Right lobe of liver (tissue), 6 donors: Measurements from ENCODE around the gene RUBCNL. TPM values are rescaled to one million over a fixed set of nuclear protein-coding genes. Genes with fewer than 3 reads are reported as not detected.

ENCODE experiments used
- ATAC-seq, 4 donors: fragments of 200-7000 bp; cut with Tn5 transposase; one replicate each; pipeline ENCODE4 v1.9.1; 2020; ENCODE audit warnings: mild to moderate bottlenecking in 4 of 4, moderate library complexity in 4 of 4
- DNase-seq, 3 donors: peaks; one replicate each; pipeline ENCODE4 v3.0.0-alpha.2; 2020
- H3K27ac ChIP-seq, 3 donors: fragments of 200-600 bp; one replicate each; pipeline ENCODE4 v1.8.0; 2022
- H3K27me3 ChIP-seq, 2 donors: fragments of 200-600 bp; one replicate each; pipeline ENCODE4 v1.8.0; 2022
- H3K36me3 ChIP-seq, 4 donors: fragments of 200-600 bp; sonication (generic) in 1 of 4; one replicate each; pipeline versions ENCODE4 v1.5.1 to v1.8.0; 2017 to 2022; ENCODE audit warnings: control low read depth in 1 of 4
- H3K4me1 ChIP-seq, 4 donors: fragments of 200-600 bp; sonication (generic) in 1 of 4; one replicate each; pipeline versions ENCODE4 v1.5.1 to v1.8.0; 2017 to 2022; ENCODE audit warnings: control low read depth in 1 of 4
- H3K4me3 ChIP-seq, 3 donors: fragments of 200-600 bp; one replicate each; pipeline ENCODE4 v1.8.0; 2022
- H3K9me3 ChIP-seq, 4 donors: fragments of 200-600 bp; sonication (generic) in 1 of 4; one replicate each; pipeline versions ENCODE4 v1.5.1 to v1.8.0; 2017 to 2022; ENCODE audit warnings: control low read depth in 1 of 4
- CTCF ChIP-seq, 4 donors: fragments of 200-600 bp in 3 of 4; fragments of 450-650 bp in 1 of 4; IDR thresholded peaks; one replicate each; pipeline versions ENCODE4 v1.5.1 to v1.8.0; 2016 to 2022; ENCODE audit warnings: antibody characterized with exemption in 4 of 4, mild to moderate bottlenecking in 2 of 4
- POLR2A ChIP-seq: fragments of 450-650 bp; IDR thresholded peaks from one replicate; pipeline ENCODE4 v1.6.1; 2017; ENCODE audit warnings: antibody characterized with exemption, mild to moderate bottlenecking
- WGBS: methylation state at CpG from one replicate; pipeline ENCODE4 v1.1.6; 2018; ENCODE audit warnings: low coverage, low lambda C conversion rate; ENCODE audit not compliant: insufficient coverage; ENCODE audit errors: missing lambda C conversion rate; 5-methylcytosine and 5-hydroxymethylcytosine counted together
- intact Hi-C, 2 donors: fragments of 100-400 bp; cut with DNase I; formaldehyde crosslinking; loops; one replicate each; pipeline versions ENCODE4 v1.11.2 to v1.14.1; 2022
- total RNA-seq, 6 experiments: library from RNA; depleted of rRNA in 2 of 6; stranded (reverse); fragments of >200 nt in 2 of 6; fragmentation: NEBNext Ultra II Directional in 3 of 6; extraction: Animal tissue kit (Norgen Biotek cat#: 25700) in 3 of 6; gene quantifications; one replicate each; pipeline versions ENCODE4 v1.1.0 to v1.2.4, GENCODE V29; 2016 to 2023
- donor health status: DM: no; HTN: yes; CAD: no.
- donor health status: DM: no; HTN: no; CAD: no.
- donor health status: DM: no; HTN: no; CAD: no.
- donor health status: DM: no; HTN: yes; CAD: no.
- donor health status: DM: no; HTN: yes; CAD: no.

RUBCNL gene
- total RNA-seq, 6 experiments from 2014 or later = 0.46 to 2.3 (median 1.0) TPM

GRCh38 chr13:46361276-46361934 is 25.6 kb downstream of the RUBCNL start:
- DNase-seq (no peak), ATAC-seq (no peak)
- Histone ChIP-seq H3K27me3 (no peaks in the 10 kb centered on the region), H3K27ac (no peak overlapping the region), H3K9me3 (no peaks in the 10 kb centered on the region), H3K36me3 (no peaks in the 10 kb centered on the region), H3K4me1 (no peaks in the 10 kb centered on the region), H3K4me3 (no peak overlapping the region)
- WGBS = 93% methylated on average over 6 of the region's 7 CpGs
- no peak for TF ChIP-seq POLR2A
- no peak for TF ChIP-seq CTCF (IDR thresholded peaks at IDR 0.05)
- intact Hi-C loops = no loop called here

- no peak for DNase-seq
- Histone ChIP-seq H3K27me3 (no peaks in the 10 kb centered on the region), H3K4me3 (no peak overlapping the region), H3K4me1 (no peaks in the 10 kb centered on the region), H3K9me3 (no peaks in the 10 kb centered on the region), H3K36me3 (no peaks in the 10 kb centered on the region), H3K27ac (no peak overlapping the region)
- ATAC-seq = no peak
- TF ChIP-seq POLR2A (no peak), CTCF (IDR thresholded peaks at IDR 0.05) (no peak)
- intact Hi-C loops = no loop called here
- 69% methylated on average over 3 of the region's 3 CpGs for WGBS
Observed at GRCh38 chr13:46360604-46361003, 26.4 kb downstream of the RUBCNL start.

GRCh38 chr13:46359714-46360113 is 27.3 kb downstream of the RUBCNL start:
- ATAC-seq = no peak
- no peaks in the 10 kb centered on the region for H3K27me3 ChIP-seq
- no peaks in the 10 kb centered on the region for H3K4me1 ChIP-seq
- H3K4me3 ChIP-seq = no peak overlapping the region
- whole genome bisulfite sequencing = 77% methylated on average over 1 of the region's 1 CpG
- no peak for DNase-seq
- no peaks in the 10 kb centered on the region for H3K36me3 ChIP-seq
- H3K27ac ChIP-seq = no peak overlapping the region
- TF ChIP-seq CTCF (IDR thresholded peaks at IDR 0.05) = no peak
- no peak for TF ChIP-seq POLR2A
- H3K9me3 ChIP-seq = no peaks in the 10 kb centered on the region
- intact Hi-C loops = no loop called here

- H3K36me3 ChIP-seq = no peaks in the 10 kb centered on the region
- H3K4me1 ChIP-seq = no peaks in the 10 kb centered on the region
- DNase-seq (no peak), ATAC-seq (no peak)
- no peak overlapping the region for H3K27ac ChIP-seq
- WGBS = 70% methylated on average over 9 of the region's 11 CpGs
- no peaks in the 10 kb centered on the region for H3K27me3 ChIP-seq
- H3K9me3 ChIP-seq = no peaks in the 10 kb centered on the region
- H3K4me3 ChIP-seq = no peak overlapping the region
- TF ChIP-seq POLR2A (no peak), CTCF (IDR thresholded peaks at IDR 0.05) (no peak)
- intact Hi-C loops = no loop called here
Observed at GRCh38 chr13:46355901-46356590, 31.0 kb downstream of the RUBCNL start.
